ENCODE data around the gene PMEL.

The PMEL gene

DNA sequence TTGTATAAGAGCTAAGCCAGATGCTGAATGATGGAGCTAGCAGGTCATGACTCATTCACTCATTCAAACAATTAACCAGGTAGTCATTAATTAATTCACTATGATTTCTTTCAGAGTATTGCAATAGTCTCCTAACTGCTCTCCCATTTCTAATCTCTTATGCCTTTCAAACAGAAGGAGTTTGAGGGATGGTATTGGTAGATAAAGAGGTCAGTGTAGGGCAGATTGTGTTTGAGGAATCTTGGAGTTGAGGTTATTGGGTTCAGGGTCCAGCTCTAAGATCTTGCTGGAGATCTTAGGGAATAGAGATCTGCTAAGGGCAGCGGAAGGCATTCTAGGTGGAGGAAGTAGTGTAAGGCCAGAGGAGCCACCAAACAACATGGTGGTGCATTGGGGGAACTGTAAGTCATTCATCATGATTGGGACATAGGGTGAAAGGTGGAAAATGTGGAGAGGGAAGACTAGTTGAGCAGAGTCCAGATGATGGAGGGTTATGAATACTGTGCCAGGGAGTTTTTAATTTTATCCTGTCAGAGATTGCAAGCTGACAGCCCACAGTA, 23.2 kb downstream of the PMEL start:
- no peak for DNase-seq (ENCODE audit: low spot score)

DNA sequence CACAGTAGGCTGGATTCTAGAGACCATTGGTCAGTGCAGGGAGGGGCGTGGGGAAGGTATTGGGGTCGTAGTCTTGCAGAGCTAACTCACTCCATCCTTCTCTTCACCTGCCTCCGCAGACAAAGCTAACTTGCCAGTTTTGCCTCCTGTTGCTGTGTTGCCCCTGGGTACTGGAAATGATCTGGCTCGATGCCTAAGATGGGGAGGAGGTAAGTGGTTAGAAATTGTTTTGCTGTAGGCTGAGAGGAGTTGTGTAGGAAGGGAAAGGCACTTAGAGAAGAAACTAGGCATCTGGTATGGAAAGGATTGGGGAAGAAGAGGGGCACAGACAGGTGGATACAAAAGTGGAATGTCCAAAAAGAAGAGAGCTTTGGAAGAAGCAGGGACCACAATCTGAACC, 23.8 kb downstream of the PMEL start:
- no peak for DNase-seq (ENCODE audit: low spot score)

DNA sequence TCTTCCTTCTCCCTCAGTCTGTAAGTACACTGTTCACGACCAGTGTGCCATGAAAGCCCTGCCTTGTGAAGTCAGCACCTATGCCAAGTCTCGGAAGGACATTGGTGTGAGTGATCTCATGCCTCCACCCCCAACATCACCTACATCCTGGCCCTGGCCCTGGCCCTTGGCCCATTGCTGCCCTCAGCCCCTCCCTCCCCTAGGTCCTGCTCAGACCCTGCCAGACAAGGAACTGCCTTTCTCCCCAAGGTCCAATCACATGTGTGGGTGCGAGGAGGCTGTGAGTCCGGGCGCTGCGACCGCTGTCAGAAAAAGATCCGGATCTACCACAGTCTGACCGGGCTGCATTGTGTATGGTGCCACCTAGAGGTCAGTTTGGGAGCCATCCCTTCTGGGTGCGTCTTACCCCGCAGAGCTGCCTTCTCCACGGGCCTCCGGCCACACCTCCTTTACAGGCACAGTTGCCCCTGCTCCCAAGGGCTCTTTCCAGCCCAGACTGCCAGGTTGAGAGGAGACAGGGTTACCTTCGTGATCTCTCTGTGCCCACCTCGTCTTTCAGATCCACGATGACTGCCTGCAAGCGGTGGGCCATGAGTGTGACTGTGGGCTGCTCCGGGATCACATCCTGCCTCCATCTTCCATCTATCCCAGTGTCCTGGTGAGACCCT, 25.6 kb downstream of the PMEL start:
- DNase-seq (ENCODE audit: low spot score): peak; percentile 87

DNA sequence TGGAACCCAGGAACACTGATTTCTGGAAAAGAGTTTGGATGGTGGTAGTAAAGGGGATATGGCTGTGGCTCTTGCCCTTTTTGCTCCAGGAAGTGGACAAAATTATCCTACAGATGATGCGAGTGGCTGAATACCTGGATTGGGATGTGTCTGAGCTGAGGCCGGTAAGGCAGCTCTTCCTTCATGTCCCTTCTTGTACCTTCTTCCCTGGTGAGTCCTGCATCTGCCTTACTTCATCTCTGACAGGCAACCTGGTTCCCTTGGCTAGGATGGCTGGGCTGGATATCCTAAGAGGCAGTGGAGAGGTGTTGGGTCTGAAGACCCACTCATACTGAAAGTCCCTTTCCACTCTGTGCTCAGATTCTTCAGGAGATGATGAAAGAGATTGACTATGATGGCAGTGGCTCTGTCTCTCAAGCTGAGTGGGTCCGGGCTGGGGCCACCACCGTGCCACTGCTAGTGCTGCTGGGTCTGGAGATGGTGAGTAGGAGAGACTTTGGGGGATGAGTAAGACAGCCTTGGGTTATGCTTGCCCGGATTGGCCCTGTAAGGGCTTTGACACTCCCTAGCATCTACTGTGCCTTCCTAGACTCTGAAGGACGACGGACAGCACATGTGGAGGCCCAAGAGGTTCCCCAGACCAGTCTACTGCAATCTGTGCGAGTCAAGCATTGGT, 26.9 kb downstream of the PMEL start:
- no peak for DNase-seq (ENCODE audit: low spot score)

DNA sequence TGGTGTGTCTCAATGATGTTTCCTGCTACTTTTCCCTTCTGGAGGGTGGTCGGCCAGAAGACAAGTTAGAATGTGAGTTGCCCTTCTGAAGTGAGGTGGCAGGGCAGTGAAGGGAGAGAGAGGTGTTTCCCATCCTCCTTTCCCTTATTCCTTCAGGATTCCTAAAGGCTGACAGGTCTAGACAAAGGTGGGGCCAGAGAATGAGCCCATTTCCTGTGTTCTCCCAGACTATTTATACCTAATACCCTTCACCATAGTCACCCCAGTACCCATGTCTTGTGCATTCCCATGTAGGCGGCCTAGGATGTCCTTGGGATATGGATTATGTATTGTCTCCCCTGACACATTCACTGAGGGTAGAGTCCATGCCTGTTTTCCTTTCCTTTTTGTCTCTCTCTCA, 27.9 kb downstream of the PMEL start:
- DNase-seq (ENCODE audit: low spot score): no peak

DNA sequence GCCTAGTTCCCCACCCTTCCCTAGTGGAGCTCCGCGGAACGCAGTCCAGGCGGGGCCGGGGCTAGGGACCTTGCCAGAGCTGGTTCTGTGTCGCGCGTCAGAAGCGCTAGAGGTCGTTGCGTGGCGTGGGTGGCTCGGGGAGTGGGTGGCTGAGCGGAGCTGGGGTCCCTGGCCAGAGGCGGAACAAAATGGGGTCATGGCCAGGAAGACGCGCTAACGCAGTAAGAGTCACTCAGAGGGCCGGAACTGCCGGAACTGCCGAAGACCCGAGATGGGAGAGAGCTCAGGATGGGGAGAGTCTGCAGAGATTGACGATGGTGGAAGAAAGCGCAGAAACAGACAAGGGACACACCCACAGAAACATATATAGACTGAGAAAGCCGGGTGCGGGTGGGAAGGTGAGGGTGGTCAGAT, 30.1 kb downstream of the PMEL start:
- no peak for DNase-seq (ENCODE audit: low spot score)

DNA sequence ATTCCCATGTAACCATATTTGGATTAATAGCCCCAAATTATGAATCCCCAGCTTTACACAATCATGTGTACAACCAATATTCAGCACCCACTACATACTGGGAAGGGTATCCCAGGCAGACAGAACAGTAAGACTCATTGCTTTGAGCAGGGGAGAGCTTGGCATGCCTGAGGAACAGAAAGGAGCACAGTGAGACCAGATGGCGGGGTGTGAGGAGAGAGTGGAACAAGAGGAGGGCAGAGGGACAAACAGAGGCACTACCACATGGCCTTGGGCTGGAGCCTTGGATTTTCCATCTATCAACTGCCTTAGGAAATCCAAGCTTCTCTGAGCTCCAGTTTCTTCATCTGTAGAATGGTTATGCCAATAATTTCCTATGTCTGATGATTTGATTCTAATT, 31.1 kb downstream of the PMEL start:
- DNase-seq (ENCODE audit: low spot score): no peak

DNA sequence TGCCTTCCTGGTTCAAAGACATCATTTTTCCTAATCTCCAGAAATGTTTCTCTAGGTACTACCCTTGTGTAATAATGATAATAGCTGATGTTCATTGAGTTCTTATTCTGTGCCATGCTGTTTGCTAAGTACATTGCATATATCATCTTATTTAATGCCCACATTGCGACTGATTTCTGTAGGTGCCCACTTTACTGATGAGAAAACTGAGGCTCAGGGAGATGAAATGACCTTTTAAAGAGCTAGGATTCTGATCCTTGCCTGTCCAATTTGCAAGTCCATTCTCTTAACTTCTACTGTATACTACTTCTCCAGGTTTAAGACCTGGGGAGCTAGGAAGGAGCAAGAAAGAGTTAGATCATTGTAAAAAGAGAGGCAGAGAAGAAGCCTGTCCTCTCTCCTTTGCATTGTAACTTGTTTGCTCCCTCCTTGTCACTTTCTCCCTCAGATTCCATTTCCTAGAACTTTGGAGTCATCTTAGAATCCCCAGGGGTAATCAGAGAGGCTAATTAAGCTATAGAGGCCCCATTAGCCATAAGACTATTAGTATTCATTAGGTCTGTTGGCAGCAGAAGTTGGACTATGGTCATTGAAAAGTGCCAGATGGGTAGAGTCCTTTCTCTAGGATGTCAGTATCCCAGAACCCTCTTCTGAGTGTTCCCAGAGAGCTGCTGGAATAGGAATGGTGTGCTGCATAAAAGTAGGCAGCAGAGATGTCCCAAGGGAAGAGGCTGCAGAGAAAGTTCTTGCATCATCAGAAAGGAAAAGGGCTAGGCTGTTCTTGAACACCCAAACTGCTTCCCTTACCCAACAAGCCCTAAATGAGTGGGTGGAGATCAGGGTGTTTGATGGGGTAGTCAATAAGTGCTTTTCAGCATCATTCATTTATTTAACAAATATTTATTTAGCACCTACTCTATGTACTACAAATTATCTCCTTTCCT, 31.8 kb downstream of the PMEL start:
- DNase-seq (ENCODE audit: low spot score): no peak

DNA sequence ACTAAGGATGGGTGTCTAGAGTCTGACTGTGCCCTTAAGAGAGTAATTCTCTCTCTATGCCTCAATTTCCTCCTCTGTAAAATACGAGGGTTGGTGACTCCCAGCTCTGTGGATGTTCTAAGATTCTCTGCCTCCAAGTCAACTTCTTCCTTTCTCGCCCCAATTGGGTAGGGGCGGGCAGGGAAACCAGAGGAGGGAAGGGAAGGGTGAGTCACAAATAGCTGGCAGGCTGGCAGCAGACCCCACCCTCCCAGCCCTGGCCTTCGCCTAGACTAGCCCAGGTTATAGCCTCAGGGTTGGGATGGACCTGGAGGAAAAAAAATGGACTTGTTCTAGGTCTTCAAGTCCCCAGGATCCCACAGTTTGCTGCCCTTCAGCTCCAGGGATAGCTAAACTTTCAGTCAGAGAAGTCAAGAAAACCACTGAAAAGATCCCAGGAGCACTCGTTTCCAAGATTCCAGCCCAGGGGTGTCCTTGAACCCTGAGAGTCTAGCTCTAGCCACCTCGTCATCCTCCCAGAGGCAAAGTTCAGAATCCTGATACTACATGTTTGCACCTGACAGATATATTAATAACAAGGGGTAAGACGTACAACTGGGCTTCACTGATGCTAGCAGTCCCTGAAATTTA, 32.6 kb downstream of the PMEL start:
- no peak for DNase-seq (ENCODE audit: low spot score)

DNA sequence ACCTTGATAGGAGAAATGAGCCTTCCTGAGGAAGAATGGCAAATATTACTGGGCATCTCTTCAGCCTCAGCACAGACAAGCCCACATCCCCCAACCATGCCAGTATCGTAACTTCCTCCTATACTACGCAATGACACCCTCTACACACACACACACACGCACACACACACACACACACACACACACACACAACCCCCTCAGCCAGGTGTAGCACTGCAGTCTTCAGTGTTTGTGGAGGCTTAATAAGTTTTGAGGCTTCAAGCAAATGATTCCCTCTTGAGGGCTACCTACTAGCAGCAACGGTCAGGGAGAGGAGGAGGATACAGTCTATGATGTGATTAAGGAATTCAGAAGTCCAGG, 33.3 kb downstream of the PMEL start:
- no peak for DNase-seq (ENCODE audit: low spot score)

DNA sequence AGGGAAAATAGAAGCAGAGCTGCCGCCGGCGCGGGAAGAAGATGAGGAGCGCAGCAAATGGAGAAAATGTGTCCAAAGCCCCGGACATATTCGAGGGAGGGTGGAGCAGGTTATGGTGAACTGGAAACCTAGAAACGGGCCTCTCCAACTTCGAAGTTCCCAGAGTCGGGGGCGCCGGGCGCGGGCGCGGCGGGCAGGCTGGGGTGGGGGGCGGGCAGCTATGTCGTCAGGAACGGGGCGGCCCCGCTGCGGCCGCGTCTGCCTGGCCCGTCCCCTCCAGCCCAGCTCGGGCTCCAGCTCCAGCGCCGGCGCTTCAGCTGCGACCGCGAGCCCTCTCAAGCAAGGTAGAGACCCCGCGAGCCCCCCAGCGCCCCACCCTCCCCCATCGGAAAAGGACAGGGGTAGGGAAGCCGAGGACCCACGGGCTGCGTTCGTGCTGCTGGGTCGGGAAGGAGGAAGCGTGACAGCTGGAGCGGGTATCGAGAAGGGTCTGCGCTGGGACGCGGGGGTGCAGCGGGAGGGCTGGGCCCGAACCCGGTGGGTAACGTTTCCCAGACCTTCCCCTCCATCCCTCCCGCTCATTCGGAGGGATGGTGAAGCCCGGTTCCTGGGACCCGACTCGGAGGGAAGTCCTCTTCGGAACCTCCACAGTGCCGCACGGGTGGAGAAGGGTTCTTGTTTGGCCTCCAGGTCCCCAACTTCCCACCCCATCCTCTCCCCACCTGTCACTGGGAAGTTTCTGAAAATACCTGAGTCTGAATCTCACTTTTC, 33.9 kb downstream of the PMEL start:
- no peak for DNase-seq (ENCODE audit: low spot score)

DNA sequence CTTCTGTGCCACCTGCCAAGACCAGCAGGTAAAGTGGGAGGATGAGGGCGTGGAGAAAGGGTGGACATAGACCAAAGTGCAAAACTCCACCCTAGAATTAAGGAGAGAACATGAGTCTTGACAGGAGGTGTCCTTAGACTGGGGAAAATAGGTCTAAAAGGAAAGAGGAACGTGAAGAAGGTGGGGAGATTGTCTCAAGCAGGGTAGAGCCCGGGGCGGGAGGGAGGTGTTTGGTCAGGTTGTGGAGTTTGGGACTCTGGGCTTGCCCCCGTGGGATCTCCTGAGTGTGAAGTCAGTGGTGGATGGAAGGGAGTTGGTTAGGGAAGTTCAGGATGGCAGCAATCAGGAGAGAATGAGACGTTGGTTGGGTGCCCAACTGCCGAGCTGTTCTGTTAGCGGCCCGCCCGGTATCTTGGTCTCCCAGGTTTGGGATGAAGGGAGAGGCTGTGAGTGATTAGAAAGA, 34.5 kb downstream of the PMEL start:
- no peak for DNase-seq (ENCODE audit: low spot score)

DNA sequence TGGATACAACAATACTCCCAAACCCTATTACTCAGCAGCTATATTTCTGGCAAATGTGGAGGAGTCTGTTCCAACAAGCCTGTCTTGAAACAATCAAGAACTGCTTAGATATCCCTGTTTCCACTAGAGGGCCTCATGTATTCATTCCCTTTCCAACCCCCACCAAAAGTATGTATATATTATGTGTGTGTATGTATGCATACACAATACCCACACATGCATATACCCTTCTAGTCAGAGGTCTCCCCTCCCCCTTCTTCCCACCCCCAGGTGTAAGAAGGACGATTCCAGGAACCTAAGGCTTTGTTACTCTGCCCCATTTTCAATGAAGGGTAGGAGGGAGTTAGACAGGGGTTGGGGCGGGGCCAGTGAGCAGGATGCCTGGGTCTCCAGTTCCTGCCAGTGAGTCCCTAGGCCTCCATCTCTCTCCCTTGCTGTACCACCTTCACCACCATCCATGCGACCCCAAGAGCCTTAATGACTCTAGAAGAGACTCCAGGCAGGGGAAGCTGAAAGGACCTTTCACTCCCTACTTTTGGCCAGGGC, 35.0 kb downstream of the PMEL start, which contains the start of gene DGKA:
Gene DGKA (plus strand): TSS at position 392 of the 546 bp plus-strand sequence. CDS start 5,342 bp downstream, outside the sequence.
- peak; percentile 68 for DNase-seq (ENCODE audit: low spot score)

DNA sequence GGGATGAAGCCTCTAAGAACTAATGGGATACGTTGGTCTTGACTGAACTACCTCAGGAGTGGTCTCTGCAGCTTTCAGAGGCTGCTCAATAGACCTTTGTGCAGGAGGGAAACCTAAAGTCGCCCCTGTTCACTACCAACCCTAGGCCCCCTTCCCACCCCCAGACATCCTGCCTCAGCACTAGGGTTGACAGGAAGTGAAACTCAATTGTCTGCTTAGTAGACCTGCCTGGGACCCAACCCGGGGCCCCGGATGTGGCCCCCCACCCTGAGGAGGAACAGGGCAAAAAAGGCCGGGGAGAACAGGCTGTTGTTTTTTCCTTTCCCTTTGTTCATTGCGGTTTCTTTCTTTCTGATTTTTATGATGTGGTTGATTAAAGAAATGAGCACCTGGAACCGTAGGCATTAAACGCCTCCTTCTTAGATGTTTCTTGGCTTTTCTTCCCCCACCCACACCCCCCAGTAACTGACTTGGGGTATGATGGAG, 36.5 kb downstream of the PMEL start:
- DNase-seq (ENCODE audit: low spot score): no peak

DNA sequence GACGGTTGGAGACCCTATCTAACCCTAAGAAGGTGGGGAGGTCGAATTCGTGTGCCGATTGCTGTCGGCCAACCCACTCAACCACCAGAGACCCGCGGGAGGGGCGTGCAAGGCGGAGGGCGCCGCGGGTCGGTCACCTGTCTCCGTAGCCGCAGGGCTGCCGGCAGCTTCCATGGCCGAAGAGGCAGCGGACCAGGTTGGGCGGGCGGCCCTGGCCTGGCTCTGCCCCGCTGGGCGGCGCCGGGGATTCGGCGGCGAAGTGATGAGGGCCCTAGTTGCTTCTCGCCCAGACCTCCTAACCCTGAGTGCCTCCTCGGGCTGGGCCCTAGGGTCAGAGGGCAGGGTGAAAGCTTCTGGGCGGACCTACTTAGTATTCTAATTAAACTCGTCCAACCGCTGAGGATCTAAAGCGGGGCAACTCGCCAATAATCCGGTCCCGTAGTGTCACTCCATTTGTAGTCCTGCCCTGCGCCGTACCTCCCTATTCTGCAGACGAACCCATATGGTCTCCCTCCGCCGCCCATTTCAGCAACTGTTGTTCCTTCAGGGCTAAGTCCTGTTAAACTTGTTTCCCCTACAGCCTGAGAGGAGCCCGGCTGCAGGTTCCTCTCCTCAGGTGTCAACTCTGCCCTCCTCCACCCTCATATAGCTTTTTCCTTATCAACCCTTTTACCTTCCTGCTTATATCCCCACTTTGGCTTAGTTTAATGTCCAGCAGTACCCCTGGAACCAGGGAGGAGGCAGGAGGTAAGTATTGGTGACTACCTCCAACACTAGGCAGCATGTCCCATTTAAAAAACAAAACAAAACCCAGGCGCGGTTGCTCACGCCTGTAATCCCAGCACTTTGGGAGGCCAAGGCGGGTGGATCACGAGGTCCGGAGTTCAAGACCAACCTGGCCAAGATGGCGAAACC, 38.0 kb downstream of the PMEL start, which contains the start of gene PYM1:
Gene PYM1 (minus strand): TSS at position 307 of the 915 bp plus-strand sequence. CDS start 133 bp downstream, at position 174.
- DNase-seq (ENCODE audit: low spot score): peak; percentile 65

DNA sequence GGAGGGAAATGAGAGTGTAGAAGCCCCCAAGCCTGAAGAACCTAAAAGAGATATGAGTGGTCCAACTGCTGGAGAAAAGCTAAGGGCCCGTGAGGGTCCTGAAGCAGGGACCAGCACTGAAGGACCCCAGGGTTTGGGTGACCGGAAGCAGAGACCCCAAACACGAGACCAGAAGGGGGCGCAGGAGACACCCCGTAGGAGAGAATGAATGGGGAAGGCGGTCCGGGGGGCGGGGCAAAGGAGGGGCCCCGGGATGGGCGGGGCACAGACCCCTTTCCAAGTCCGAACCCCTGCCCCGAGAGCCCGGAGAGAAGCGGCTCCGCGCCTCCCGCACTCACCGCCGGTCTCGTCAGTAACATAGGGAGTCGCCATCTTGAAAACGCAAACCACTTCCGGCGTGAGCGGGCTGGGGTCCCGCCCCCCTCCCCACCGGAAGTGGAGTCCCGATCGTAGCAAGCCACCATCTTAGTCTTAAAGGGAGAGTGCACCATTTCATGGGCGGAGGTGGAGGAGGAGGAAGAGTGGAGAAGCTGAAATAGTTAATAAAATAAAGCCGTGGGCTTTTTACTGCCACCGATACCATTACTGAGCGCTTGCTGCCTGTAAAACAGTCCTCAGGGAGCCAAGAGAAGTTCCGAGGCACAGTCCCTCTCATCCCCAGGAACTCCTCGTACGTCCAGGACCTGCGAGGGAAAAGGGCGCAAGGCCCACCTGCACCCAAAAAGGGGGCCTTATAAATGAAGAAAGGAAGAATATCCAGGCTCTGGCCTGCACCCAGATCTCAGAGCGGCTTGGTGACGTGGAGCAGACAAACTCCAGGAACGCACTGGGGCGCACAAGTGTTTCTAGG, 38.9 kb downstream of the PMEL start:
- DNase-seq (ENCODE audit: low spot score): peak; percentile 95

DNA sequence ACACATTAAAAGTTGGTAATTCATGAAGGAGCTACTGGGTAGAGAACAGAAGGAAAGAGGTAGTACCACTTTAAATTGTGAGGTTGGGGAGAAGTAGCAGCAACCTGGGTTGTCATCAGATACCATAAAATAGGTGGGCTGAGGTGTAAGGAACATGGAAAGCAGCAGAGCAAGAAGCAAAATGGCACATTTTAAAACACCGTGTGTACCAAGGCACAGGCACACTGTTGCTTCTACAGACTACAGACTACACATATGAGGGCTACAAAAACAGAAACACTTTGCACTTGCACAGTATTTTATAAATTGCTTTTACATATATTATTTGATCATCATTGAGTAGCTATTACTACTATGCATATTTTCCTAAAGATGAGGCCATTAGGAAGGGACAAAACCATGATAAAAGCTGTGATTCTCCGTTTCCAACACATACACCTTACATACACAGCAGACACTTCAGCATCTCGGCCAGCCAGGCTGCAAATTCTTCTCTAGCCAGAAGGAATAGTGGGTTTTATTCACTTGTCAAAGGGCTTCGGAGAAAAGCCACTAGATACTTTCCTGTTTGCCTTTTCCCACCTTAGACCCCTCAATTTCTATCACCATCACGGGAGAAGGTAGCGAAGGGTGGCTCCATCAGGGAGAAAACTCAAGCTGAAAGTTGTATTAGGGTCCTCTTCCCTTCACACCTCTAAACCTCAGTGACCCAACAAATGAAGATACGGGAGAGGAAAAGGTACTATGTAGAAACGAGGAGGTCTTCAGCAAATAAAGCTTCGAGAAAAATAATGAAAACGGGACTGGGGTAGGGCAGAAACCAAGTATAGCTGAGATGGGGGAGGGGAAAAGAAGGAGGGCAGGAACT, 39.7 kb downstream of the PMEL start:
- no peak for DNase-seq (ENCODE audit: low spot score)
